Activated T-cell treated with anti-CD3 and anti-CD28 coated beads, Interleukin-2, amount 50 U/mL, for 1 hour (primary cell): Measurements from ENCODE around the gene OLFM1.

Experiments
- DNase-seq: peaks from one replicate; pipeline ENCODE4 v3.0.0-alpha.2; 2020

OLFM1 gene

DNA sequence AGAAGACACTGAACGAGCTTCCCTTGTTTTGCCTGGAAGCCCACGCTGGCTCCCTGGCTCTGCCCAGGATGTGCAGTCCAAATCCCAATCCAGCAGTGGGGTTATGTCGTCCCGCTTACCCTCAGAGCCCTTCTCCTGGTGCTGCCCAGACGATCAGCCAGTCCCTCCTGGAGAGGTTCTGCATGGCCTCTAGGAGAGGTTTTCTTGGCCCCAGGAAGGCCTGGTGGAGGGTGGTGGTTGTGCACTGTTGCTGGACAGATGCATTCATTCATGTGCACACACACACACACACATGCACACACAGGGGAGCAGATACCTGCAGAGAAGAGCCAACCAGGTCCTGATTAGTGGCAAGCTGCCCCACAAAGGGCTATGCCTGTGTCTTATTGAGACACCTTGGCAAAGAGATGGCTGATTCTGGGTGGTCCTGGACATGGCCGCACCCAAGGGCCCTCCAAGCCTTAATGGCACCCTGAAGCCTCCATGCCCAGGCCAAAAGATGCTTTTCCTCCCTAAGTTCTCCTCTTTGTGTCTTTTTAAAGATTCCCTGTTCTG lies 10.5 kb upstream of the OLFM1 start:
- DNase-seq, result no peak

DNA sequence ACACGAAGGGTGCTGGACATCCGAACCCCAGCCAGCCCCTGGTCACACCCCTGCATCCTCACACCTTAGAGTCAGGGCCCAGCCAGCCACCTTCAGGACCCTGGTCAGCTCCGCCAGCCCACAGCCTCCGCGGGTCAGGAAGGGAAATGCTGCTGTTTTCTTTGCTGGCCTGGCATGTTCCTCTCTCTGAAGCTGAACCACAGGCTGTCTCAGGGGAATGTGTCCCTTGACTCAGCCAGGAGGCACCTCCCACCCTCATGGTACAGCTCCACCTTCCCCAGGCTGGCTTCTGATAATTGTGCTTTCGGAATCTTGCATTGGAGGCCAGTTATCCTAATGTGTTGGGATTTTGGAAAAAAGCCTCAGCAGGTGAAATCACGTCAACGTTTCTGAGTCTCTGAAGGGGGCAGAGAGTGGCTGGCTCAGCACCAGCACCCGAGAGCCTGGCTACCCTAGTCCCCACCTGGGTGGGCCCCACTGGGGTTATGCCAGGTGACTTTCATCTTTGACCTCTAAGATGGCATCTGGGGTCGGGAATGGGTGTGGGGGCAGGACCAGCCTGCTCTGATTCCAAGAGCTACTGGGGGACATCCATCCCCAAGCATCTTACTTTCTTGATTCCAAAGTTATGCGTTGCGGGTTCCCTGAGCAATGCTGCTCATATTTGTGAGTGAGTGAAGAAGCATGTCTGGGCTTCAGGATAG lies 9.8 kb upstream of the OLFM1 start:
- no peak for DNase-seq

DNA sequence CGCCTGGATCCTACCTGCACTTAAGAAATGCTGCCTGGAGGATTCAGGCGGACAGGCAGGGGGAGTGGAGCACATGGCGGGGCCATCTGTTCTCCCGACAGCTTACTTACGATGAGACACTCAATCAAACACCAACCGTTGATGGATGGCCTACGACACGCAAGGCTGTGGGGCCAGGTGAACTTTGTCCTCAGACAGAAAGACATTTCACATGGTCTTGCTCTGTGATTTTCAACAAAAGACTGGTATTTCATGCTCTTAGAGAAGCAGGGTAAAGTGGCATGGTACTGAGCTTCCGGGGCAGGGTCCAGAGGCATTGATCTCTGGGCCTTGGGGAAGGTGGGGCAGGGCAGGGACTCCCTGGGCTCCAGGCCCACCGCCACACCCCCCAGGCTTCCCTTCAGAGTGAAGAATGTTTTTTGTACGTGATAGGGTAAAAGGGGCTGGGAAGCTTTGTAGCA lies 9.1 kb upstream of the OLFM1 start:
- DNase-seq, result no peak

DNA sequence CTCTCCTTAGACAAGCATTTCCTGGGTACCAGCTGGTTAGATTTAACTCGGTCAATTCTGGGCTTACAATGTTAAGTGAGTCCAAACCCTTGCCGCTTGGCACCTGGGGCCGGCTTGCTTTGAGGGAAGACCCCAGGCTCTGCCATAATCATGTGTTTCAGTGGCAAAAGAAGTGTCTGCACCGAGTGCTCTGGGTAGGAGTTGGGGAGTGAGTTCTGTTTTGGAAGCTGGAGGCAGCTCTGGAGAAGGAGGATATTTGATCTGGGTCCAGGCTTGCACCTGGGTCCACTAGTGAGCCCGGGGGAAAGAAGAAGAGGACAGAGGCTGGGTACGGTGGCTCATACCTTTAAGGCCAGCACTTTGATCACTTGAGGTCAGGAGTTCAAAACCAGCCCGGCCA lies 8.4 kb upstream of the OLFM1 start:
- no peak for DNase-seq

DNA sequence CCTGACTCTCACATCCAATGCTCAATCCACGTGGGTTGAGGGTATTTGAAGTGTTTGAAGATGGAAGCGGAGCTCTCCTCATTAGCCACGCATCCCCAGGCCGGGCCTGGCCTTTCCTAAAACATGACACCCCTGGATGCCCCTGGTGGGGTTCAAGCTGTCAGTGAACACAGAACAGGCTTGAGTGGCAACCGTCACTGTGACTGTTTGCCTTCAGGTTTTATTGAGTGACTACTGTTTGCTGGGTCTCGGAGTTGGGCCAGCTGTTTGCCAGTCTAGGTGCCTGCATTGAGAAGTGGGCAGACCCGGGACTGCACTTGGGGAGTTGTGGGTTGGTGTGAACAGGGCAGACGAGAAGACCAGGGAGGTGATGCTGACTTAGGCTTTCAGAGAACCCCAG lies 7.8 kb upstream of the OLFM1 start:
- peak; percentile 8 for DNase-seq

DNA sequence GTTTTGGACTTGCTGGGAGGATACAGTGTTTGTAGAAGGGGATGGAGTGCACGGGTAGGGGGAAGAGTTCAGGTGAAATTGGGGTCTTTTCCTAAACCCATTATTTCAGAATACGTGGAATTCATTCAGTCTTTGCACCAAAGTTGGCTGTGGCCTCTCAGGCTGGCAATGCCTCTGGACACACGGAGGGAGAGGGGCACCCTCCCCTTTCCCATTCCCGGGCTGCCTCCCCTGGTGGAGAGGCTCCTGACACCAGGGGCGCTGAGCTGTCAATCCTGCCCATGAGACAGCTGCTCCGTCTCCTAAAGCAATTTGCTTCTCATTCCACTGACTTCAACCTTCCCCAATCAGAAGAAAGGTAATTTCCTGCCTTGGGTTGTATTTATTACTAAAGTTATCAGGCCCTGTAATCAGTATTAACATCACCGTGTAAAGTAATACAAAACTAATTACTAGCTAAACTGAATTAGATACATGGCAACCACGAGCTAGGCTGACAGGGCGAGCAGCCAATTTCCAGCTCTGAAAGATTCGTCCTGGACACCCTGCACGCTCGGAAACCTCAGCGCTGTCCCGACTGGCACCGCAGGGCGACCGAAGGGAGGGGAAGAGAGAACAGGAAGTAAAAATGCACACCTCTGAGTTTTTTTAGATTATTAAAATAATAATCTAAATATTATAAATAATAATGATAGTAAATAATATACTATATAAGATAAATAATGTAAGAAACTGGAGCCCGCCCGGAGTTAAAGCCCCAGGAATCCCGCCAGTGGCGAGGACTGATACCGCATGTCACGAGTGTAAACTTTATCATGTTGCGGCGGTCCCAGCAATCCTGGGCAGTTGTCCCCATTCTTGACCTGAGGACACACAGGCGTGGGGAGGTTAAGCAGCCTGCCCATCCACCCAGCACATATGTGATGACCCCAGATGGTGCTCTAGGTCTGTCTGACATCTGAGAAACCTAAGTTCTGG lies 6.9 kb upstream of the OLFM1 start:
- no peak for DNase-seq

DNA sequence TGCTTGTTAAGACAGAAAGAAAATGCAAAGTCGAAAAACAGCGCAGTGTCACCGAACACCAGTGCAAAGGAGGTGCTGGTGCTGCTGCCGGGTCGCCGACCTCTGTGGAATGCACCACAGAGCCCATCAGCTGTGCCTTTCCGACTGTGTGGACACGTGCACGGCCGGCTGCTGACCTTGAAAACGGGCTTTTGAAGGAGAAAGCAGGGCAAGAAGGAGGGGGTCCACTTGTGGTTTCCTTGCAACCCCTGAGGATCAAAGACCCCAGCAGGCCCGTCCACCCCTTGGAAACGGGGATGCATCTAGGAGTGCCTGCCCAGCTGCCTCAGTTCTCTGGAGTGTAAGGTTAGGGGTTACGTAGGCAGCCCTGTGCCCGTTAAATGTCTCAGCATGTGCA lies 6.2 kb upstream of the OLFM1 start:
- DNase-seq, result no peak

DNA sequence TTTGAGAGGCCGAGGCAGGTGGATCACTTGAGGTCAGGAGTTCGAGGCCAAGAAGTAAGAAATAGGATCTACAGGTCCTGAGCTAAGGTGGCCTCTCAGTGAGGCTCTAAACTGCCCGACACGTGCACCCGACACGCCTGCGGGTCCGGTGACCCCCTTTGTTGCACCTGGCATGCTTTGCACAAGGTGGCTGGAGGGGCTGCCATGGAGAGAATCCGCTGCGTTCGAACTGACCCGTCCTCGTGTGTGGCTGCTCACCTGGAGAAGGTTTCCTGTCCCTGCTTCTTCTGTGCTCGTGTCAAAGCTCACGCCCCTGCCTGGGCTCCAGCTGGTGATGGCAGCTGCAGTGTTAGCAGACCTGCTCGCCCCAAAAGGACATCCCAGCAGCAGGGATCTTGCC lies 5.7 kb upstream of the OLFM1 start:
- DNase-seq, result no peak

DNA sequence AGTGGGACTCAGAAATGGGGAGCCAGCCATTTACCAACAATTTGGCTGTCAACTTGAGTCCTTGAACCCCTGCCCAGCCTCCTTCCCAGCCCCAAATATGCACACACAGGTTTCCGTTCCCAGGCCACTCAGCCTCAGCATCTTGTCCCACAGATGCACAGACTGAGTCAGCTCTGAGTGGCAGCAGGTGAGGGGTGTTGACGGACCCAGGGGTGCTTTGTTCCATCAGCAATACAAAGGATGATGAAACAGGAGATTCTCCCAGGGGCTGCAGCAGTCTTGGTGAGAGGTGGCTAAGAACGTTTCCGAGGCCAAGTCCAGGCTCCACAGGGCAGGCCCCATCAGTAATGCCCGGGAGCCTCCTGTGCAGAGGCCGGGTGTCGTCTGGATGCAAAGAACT lies 4.9 kb upstream of the OLFM1 start:
- no peak for DNase-seq

DNA sequence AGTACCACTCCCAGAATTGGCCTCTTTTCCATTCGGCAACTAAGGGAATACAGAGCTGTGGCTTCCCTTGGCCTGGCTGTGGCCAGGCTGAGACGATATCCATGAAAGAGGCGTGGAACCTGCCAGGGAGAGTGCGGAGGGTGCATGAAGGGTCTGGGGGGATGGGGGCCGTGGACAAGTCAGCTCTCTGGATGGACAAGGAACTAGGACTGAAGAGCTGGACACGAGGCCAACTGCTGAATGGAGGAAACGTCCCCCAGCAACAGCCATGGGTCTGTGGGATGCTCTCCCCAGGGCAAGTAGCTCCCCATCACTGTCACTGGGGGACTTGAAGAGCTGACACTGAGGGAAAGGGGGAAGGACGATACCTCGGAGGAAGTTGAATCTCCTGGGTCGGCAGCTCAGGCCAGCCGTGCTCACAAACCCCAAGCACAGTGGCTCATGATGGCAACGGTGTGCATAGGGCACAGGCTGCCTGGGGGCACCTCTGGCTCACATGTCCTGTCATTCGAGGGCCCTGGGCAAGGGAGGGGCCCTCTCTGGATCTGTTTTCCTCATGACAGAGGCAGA lies 4.1 kb upstream of the OLFM1 start:
- no peak for DNase-seq

DNA sequence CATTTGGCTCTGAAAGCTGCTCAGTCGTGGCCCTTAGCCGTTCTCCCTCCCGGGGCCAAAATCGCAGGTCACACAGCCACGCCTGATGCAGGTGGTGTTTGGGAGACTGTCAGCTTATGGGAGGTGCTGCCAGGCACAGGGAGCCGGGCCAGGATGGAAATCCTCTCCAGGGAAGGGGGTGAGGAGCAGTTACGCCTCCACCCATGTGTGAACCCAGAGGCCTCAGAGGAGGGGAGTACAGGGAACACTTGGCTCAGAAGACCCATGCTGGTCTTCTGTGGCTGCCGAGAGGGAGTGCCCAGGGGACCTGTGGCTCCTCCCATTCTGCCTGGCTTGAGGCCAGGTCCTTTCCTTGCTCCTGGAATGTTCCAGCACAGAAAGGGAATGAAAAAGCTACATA lies 3.6 kb upstream of the OLFM1 start:
- DNase-seq, result no peak

DNA sequence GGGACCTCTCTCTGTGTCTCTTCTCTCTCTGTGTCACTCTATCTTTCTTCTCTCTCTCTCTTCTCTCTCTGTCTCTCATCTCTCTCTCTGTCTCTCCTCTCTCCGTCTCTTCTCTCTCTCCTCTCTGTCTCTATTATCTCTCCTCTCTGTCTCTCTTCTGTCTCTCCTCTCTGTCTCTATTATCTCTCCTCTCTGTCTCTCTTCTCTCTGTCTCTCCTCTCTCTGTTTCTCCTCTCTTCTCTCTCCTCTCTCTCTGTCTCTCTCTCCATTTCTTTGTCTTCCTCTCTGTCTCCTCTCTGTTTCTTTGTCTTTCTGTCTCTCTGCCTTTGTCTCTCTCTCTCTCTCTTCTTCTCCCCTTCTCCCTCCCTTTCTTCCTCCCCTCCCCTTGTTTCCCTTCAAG lies 3.2 kb upstream of the OLFM1 start:
- no peak for DNase-seq

DNA sequence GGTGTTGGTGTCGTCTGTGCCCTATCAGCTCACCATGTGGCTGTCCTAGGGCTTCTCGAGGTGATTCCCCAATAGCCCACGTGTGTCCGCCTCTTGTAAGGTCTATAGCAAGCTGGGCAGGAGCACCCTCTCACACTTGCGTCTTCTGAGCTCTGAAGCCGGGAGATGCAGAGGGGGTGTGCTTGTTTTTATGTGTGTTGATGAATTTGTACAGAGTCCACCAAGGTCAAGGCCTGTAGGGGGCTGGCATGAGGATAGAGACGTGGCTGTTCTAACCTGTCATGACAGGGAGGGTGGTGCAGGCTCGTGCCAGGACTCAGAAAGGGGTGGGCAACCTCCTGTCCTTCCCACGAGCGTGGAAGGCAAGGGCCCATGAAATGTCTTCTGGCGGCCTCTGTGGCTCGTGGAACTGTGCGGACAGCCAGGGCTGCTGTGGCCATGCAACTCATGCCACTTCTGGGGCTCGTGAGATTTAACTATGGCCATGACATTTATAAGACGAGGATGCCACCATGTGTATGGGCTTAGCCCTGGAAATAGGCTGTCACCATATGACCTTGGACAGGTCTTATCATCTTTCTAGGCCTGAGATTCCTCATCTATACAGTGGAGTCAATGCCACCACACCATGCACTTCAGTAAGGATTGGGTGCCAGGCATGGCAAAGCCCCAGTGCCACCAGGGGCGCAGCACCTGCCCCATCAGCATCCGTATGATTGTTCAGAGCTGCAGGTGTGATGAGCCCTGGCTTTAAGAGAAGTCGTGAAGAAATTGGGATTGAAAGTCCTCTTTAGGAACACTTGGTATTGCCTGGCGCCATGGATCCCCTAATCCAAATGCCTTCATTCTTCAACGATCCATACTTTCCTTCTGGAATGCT lies 2.3 kb upstream of the OLFM1 start:
- DNase-seq, result no peak

DNA sequence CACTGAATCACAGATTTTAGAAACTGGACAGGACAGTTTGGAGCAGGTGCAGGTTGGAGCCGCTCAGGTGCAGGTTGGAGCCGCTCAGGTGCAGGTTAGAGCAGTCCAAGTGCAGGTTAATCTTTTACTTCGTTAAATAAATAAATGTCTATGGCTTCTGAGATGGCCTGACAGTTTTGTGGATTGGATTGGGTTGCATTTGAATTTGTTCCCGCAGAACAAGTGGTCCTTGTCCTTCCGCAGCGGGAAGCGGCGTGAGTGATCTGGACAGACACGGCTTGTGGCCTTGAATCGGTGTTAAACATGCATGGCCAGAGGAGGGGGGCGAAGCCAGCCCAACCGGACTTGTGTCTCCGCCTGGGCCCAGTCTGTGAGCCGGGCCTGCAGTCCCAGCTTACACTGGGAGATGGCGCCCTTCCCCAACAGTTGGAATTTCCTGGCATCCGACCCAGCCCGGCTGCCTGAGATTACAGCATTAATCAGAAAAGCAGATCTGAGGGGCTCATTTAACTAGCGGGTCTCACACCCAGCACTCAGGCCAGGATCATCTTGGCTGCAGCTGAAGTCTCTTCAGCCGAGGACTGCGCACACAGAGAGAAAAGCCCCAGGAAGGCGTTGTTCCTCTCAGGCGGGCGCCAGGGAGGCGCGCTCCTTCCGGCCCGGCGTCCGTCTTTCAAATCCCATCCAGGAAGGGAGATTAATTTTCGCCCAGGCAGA lies 1.5 kb upstream of the OLFM1 start:
- DNase-seq, result peak; percentile 23

DNA sequence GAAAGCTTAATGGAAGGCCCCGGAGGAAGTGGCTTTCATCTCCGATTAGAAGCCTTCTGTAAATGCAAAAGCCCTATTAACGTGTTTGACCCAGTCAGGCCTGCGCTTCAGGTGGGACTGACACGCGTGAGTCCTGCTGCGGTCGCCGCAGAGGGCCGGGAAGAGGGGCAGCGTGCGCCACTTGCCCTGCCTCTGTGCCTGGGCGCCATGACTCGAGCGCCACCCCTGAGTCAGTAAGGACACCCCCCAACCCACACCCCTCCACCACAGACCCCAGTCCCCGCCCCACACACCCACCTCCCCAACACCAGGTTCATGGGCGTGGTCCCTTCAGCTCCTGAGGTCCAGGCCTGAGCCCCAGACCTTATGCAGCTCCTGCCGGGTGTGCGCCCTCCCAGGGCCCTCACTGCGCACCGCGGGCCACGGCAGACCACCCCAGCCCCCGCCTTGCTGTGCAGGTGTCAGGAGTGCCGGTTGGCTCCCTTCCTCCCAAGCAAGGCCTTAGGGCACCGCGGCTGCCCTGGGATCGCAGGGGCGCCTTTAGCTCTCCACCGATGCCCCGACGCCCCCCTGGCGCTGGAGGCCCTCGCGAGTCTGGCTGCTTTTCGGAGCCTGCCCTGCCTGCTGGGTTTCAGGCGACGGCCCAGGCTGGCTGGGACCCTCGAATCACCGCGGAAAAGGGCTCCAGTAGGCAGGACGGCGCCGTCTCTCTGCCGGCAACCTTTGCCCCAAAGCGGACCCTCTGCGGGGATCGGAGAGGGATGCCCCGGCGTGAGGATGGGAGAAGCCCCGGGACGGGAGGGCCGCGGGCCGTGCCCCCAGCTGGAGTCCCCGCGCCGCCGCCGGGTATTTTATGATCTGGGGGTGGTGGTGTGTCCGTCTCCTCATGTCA lies 625 bp upstream of the OLFM1 start:
- DNase-seq, result no peak

DNA sequence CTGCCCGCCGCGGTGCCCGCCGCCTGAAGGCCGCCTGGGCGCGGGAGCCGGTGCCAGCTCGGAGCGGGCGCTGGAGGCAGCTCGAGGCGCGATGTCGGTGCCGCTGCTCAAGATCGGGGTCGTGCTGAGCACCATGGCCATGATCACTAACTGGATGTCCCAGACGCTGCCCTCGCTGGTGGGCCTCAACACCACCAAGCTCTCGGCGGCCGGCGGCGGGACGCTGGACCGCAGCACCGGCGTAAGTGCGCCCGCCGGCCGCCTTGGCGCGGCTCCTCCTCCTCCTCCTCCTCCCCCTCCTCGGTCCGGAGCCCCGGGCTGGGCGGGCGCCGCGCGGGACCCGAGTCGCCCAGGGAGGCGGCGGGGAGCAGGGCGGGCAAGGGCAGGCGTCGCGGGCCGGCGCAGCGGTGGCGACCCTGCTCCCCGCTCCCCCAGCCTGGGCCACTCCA lies 455 bp downstream of the OLFM1 start:
- DNase-seq, result no peak

DNA sequence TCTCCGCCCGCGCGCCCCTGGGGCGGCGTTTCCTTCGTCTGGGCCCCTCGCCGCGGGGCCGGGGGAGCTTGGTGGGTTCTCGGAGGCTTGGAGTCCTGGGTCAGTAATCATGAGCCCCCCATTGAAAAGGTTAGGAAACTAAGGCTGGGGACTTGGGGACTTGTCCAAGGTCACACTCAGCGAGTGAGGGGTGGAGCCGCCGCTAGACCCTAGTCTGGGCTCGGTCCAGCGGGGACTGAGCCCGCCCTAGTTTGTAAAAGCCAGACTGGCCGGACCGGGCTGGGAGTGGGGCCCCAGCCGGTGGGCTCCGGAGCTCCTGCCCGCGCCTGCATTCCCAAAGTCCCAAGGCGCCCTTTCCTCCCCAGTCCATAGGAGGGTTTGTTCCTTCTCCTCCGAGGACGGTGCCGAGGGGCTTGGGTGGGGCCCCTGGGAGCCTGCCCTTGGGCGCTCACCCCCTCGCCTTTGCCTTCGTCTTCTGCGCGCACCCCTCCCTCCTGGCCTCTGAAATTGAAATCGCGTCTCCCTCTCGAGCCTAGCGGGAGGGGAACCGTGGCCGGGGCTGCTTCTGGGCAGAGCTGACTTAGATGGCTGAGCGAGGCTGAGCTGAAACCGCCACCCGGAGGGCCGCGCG lies 995 bp downstream of the OLFM1 start:
- DNase-seq, result no peak

DNA sequence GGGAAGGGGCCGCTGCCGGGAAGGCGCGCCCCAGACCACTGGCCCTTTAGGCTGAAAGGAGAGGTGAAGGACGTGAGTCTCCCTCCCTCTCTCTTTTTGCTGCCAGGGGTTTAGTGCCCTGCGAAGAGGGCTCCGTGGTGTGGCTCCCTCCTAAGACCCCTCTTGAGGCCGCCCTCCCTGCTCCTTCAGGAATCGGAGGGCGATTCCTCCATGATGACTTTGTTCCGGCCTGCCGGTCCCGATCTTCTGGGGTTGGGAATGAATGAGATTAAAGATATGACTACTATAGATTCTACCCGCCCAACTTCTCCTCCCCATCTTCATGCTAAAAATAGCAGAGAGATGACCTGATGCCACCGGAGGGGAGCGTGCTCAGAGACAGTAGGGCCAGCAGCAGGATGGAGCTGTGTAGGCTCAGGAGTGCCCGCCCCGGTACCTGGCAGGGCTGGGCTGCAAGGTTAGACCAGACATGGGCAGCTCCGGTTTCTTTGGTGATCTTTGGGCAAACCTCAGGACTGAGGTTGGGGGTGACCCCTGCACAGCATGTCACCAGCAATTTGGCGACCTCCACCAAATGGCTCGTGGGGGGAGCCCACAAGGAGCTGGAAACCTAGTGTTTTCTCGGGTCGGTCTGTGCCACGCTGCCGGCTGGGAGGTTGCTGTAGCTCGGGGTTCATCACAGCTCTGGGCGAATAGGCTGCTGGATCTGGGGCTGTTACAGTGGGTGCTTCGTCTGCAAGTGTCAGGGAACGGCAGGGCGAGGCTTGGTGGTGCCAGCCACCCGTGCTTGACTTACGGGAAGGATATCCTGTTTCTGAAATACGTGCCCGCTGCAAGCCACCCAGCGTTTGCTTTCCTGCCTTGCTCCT lies 1.7 kb downstream of the OLFM1 start:
- no peak for DNase-seq

DNA sequence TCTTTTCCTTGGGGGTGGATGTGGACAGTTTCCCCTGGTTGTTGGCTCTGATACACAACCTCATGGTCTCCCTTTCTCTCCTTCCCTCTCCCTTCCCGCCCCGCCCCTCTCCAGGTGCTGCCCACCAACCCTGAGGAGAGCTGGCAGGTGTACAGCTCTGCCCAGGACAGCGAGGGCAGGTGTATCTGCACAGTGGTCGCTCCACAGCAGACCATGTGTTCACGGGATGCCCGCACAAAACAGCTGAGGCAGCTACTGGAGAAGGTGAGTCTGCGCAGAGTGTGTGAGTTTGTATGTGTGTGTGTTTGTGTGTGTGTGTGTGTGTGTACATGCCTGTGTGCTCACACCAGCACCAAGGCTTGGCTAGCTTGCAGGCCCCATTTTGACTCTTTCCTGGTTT lies 2.6 kb downstream of the OLFM1 start:
- no peak for DNase-seq
